ENCODE data around the gene ITGA8. TPM values are rescaled to one million over a fixed set of nuclear protein-coding genes. Genes with fewer than 3 reads are reported as not detected.

Gene ITGA8
- total and polyA plus RNA-seq, 9 of the 15 experiments (the other 6 are each of a cell fraction or from before 2014, with no cell fraction given), result 0.01 to 0.07 (median 0.04) TPM; not detected in 5

GRCh38 chr10:15620836-15621515 is 98.7 kb downstream of the ITGA8 start:
- TF ChIP-seq CEBPG (CRISPR knock-in tag; IDR thresholded peaks at IDR 0.05) (no peak), CEBPG (tag; conservative IDR thresholded peaks at IDR 0.05 in 1 of 2, IDR thresholded peaks at IDR 0.05 in 1 of 2) (0 out of 4 replicates have a peak, but pooled peaks of 1 of the 2 experiments have one; percentile 22), MGA (IDR thresholded peaks at IDR 0.05) (no peak)
- FAIRE-seq, result no peak
- H3K27ac ChIP-seq (ENCODE audit: extremely low read depth, low read depth, low read length), result no peak overlapping the region
- intact Hi-C loops (cut with micrococcal nuclease) (no loop called here), in situ Hi-C loops (cut with MboI) (no loop called here)
- ChIA-PET CTCF (ENCODE audit: low intra/inter-chr PET ratio) (no interaction called here), POLR2A (interaction anchor here (1.3 kb wide), 1 partner anchor 13 kb away, joined by 4 read pairs; no protein-coding TSS in a partner anchor)
- no peaks in the 10 kb centered on the region for H3K79me2 ChIP-seq (ENCODE audit: control insufficient read depth, insufficient read depth, low read length)
- BruUV-seq (replicated peaks), result no TSS peak
- no peaks in the 10 kb centered on the region for H3K36me3 ChIP-seq (ENCODE audit: control insufficient read depth, insufficient read depth, low read length)
- WGBS (ENCODE audit: insufficient coverage, low coverage, missing lambda C conversion rate), result 4% methylated on average over 3 of the region's 3 CpGs
- no peaks in the 10 kb centered on the region for H3K9me3 ChIP-seq (replicated peaks; ENCODE audit: control insufficient read depth, insufficient read depth, low read depth, low read length)
- H3K4me3 ChIP-seq, result no peak overlapping the region
- no peak overlapping the region for H2AFZ ChIP-seq (ENCODE audit: low read depth, low read length)
- no peak overlapping the region for H3K9ac ChIP-seq (ENCODE audit: insufficient read depth in 1 of 2, low read depth in 2 of 2, low read length in 2 of 2)
- no peaks in the 10 kb centered on the region; a peak in 1 of 5 replicates for H3K4me1 ChIP-seq (replicated peaks in 1 of 2; ENCODE audit: control insufficient read depth in 2 of 2, insufficient read depth in 2 of 2, low read length in 2 of 2)
- H3K27me3 ChIP-seq (ENCODE audit: control insufficient read depth in 2 of 2, insufficient read depth in 2 of 2, low read length in 2 of 2), result no peaks in the 10 kb centered on the region
- no peak overlapping the region for H3K4me2 ChIP-seq (ENCODE audit: insufficient read depth, low read length)
- H3K9me1 ChIP-seq (ENCODE audit: control insufficient read depth, insufficient read depth, low read length), result no peaks in the 10 kb centered on the region
- DNase-seq (ENCODE audit: extremely low read depth in 1 of 4, low spot score in 3 of 4), result no peak
- ATAC-seq, result no peak
- no peaks in the 10 kb centered on the region for H4K20me1 ChIP-seq (replicated peaks; ENCODE audit: control insufficient read depth, insufficient read depth, low read length)
